SJSA1 (cell line): Measurements from ENCODE around the gene CENATAC. TPM values are rescaled to one million over a fixed set of nuclear protein-coding genes. Genes with fewer than 3 reads are reported as not detected.

Experiments
- DNase-seq, 2 experiments: peaks; one replicate each; pipeline ENCODE4 v3.0.0-alpha.2; 2015 to 2020; ENCODE audit warnings: low spot score in 2 of 2, low read depth in 1 of 2
- H3K27ac ChIP-seq: fragments of 250-450 bp; sonication (Bioruptor Pico); 2 replicates; pipeline ENCODE4 v1.5.1; 2020; ENCODE audit warnings: mild to moderate bottlenecking, moderate library complexity
- H3K27me3 ChIP-seq: fragments of 250-450 bp; sonication (Bioruptor Pico); replicated peaks from 2 replicates; pipeline ENCODE4 v1.5.1; 2020; ENCODE audit warnings: mild to moderate bottlenecking, moderate library complexity
- H3K36me3 ChIP-seq: fragments of 250-450 bp; sonication (Bioruptor Pico); 2 replicates; pipeline ENCODE4 v1.5.1; 2020; ENCODE audit warnings: mild to moderate bottlenecking
- H3K4me1 ChIP-seq: fragments of 250-450 bp; sonication (Bioruptor Pico); replicated peaks from 2 replicates; pipeline ENCODE4 v1.6.1; 2021; ENCODE audit warnings: mild to moderate bottlenecking
- H3K4me3 ChIP-seq: fragments of 250-450 bp; sonication (Bioruptor Pico); 2 replicates; pipeline ENCODE4 v1.5.1; 2020; ENCODE audit warnings: mild to moderate bottlenecking
- H3K9me3 ChIP-seq: fragments of 250-450 bp; sonication (Bioruptor Pico); replicated peaks from 2 replicates; pipeline ENCODE4 v1.5.1; 2020; ENCODE audit warnings: mild to moderate bottlenecking
- total RNA-seq: library from RNA; depleted of rRNA; stranded (reverse); fragments of >200 nt; shearing (Covaris generic); gene quantifications from 2 replicates; pipeline ENCODE4 v1.2.3, GENCODE V29; 2014

The CENATAC gene
- total RNA-seq, 1 experiment from 2014 or later = 17.0 TPM

DNA sequence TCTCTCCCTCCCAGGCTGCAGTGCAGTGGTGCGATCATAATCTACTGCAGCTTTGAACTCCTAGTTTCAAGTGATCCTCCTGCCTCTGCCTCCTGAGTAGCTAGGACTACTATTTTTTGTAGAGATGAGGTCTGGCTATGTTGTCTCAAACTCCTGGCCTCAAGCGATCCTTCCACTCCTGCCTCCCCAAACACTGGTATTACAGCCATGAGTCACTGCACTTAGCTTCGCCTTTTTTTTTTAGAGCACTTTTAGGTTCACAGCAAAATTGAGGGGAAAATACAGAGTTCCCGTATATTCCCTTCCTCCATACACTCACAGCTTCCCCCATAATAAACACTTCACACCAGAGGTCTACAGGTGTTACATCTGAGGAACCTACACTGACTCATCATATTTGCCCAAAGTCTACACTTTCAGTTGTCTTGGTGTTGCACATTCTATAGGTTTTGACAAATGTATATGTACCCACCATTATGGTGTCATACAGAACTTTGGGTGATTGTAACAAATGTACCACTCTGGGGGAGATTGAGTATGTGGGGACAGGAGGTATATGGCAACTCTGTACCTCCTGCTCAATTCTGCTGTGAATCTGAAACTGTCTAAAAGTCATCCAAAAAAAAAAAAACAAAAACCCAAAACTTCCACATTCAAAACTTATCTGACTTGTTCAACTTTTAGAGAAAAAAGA, 44.0 kb downstream of the CENATAC start:
- Histone ChIP-seq H3K4me1 (no peaks in the 10 kb centered on the region), H3K4me3 (no peak overlapping the region), H3K27me3 (no peaks in the 10 kb centered on the region), H3K36me3 (peaks cover 4% of the 10 kb centered on the region; the same call in 1 of the 2 replicates), H3K9me3 (no peaks in the 10 kb centered on the region), H3K27ac (no peak overlapping the region)
- no peak for DNase-seq

DNA sequence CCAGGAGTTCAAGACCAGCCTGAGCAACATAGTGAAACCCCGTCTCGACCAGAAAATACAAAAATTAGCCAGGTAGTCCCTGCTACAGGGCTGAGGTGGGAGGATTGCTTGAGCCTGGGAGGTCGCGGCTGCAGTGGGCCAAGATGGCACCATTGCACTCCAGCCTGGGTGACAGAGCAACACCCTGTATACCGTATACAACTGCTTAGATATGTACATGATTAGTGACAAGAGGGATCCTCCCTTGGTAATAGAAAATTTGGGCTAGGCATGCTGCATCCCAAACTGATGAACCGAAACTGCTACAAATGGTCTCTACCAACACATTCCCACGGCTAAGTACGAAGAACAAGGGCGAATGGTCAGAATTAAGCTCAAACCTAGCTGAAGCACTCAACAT, 45.0 kb downstream of the CENATAC start:
- no peak for DNase-seq
- Histone ChIP-seq H3K36me3 (peaks cover 8% of the 10 kb centered on the region; the same call in 1 of the 2 replicates), H3K27me3 (no peaks in the 10 kb centered on the region)

DNA sequence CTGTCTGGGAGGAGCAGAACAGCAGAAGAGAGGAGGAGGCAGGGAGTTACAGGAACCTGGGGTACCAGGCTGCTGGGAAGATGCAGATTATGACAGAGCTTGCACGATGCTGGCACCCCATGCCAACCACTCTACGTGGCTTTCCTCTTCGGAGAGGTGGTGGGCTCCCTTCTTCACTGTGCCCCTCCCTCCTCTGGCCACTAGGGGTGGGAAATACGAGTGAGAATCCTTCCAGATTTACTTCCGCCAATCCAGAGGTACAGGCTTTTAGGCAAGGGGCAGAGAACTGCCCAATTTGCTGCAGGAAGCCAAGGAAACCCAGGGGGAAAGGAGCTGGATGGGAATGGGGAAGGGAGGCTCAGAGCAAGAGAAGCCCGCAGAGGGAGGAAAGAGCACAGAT, 46.8 kb downstream of the CENATAC start:
- Histone ChIP-seq H3K36me3 (peaks cover 21% of the 10 kb centered on the region), H3K4me3 (no peak overlapping the region), H3K27me3 (no peaks in the 10 kb centered on the region), H3K4me1 (no peaks in the 10 kb centered on the region), H3K9me3 (no peaks in the 10 kb centered on the region), H3K27ac (no peak overlapping the region)
- DNase-seq = no peak

More for the DNA sequence above, 45.0 kb downstream of the CENATAC start:
- Histone ChIP-seq H3K4me1 (no peaks in the 10 kb centered on the region), H3K9me3 (no peaks in the 10 kb centered on the region), H3K4me3 (no peak overlapping the region), H3K27ac (no peak overlapping the region)

GRCh38 chr11:119046489-119046888, 48.6 kb downstream of the CENATAC start:
- Histone ChIP-seq H3K27ac (no peak overlapping the region), H3K4me3 (no peak overlapping the region), H3K36me3 (peaks cover 21% of the 10 kb centered on the region), H3K9me3 (no peaks in the 10 kb centered on the region), H3K27me3 (no peaks in the 10 kb centered on the region), H3K4me1 (no peaks in the 10 kb centered on the region)
- DNase-seq = no peak

- no peak for DNase-seq
- H3K9me3 ChIP-seq = no peaks in the 10 kb centered on the region
- no peak overlapping the region for H3K27ac ChIP-seq
- no peaks in the 10 kb centered on the region for H3K4me1 ChIP-seq
- H3K4me3 ChIP-seq = no peak overlapping the region
- peaks cover 21% of the 10 kb centered on the region for H3K36me3 ChIP-seq
- H3K27me3 ChIP-seq = no peaks in the 10 kb centered on the region
Observed at GRCh38 chr11:119047205-119047604, 49.3 kb downstream of the CENATAC start.

DNA sequence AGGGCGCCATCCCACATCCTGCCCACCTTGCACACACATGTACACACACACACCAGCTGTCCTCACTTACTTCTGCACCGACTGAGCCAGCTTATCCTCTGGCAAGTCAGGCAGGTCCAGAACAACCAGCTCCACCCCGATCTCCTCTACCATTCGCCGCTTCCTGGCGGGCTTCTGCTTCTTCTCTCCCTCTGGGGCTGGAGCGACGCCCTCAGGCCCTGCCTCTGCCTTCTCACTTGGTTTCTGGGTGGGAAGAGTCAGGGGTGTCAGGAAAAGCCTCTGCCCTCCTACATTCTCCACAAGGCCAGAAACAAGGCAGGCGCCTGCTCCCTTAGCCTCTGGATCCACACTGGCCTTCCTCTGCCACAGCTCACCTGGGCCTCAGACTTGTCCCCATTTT, 50.7 kb downstream of the CENATAC start:
- H3K4me1 ChIP-seq = no peaks in the 10 kb centered on the region
- H3K36me3 ChIP-seq = peaks cover 31% of the 10 kb centered on the region
- no peaks in the 10 kb centered on the region for H3K9me3 ChIP-seq
- no peak overlapping the region for H3K27ac ChIP-seq
- H3K4me3 ChIP-seq = no peak overlapping the region
- DNase-seq = no peak
- no peaks in the 10 kb centered on the region for H3K27me3 ChIP-seq

GRCh38 chr11:119049081-119049480, 51.1 kb downstream of the CENATAC start:
- no peak for DNase-seq
- Histone ChIP-seq H3K36me3 (peaks cover 33% of the 10 kb centered on the region), H3K4me1 (no peaks in the 10 kb centered on the region), H3K27me3 (no peaks in the 10 kb centered on the region), H3K27ac (no peak overlapping the region), H3K4me3 (no peak overlapping the region), H3K9me3 (no peaks in the 10 kb centered on the region)

- peaks cover 5% of the 10 kb centered on the region for H3K4me1 ChIP-seq
- no peak overlapping the region for H3K4me3 ChIP-seq
- no peak overlapping the region for H3K27ac ChIP-seq
- DNase-seq = no peak
- no peaks in the 10 kb centered on the region for H3K9me3 ChIP-seq
- H3K36me3 ChIP-seq = peaks cover 39% of the 10 kb centered on the region
- no peaks in the 10 kb centered on the region for H3K27me3 ChIP-seq
Observed at GRCh38 chr11:119051440-119052162, 53.7 kb downstream of the CENATAC start.

DNA sequence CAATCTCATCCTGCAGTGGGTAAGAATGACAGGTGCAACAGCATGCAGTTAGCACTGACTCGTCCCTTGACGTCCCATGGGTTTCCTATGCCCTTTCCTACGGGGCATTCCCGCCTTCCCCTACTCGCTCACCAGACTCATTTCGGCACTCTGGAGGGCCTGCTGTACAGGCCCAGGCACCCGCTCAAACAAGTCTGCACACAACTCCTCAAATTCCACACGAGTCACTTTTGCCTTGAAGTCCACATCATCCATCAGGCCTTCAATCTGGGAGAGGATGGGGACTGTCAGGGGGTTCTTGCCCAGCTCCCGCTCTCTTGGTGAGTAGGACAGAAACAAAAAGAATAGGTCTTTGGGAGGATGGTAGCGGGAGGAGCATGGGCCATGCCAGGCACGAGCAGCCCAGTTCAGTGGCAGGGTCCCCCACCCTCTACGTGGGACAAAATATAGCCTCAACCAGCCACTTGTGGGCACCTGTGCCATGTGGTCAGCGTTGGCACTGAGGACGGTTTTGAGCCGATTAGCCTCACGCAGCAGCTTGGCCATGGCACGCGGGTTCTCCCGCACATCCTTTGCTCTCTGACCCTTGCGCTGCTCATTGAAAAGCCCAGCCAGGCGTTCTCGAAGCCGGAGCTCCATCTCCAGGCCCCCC, 54.4 kb downstream of the CENATAC start:
- H3K27ac ChIP-seq = no peak overlapping the region
- no peak for DNase-seq
- peaks cover 5% of the 10 kb centered on the region for H3K4me1 ChIP-seq
- H3K9me3 ChIP-seq = no peaks in the 10 kb centered on the region
- H3K4me3 ChIP-seq = no peak overlapping the region
- peaks cover 42% of the 10 kb centered on the region for H3K36me3 ChIP-seq
- no peaks in the 10 kb centered on the region for H3K27me3 ChIP-seq

GRCh38 chr11:119054418-119054817, 56.5 kb downstream of the CENATAC start:
- H3K36me3 ChIP-seq = peaks cover 25% of the 10 kb centered on the region
- H3K9me3 ChIP-seq = no peaks in the 10 kb centered on the region
- DNase-seq = no peak
- H3K27me3 ChIP-seq = no peaks in the 10 kb centered on the region
- peaks cover 10% of the 10 kb centered on the region for H3K4me1 ChIP-seq
- no peak overlapping the region for H3K4me3 ChIP-seq
- H3K27ac ChIP-seq = no peak overlapping the region

DNA sequence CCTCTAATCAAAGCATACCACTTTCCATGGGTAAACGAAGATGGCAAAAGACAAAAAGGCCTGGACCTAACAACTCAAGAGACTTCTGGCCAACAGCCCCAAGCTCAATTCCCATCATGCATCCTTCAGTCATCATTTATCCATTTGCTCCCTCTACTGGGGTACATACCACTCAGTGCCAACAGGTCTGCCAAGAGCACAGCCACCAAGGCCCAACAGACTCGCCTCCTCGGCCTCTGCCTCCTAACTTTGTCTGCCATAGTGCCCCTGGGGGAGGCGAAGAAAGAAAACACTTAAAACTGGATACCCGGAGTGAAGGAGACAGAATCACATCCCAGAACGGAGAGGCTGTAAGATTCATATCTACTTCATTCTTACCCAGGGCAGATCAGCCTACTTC, 58.0 kb downstream of the CENATAC start:
- H3K27me3 ChIP-seq = no peaks in the 10 kb centered on the region
- H3K4me3 ChIP-seq = peak overlapping the region; percentile 89
- H3K4me1 ChIP-seq = peaks cover 10% of the 10 kb centered on the region
- H3K27ac ChIP-seq = no peak overlapping the region
- DNase-seq = no peak
- H3K9me3 ChIP-seq = no peaks in the 10 kb centered on the region
- H3K36me3 ChIP-seq = peaks cover 25% of the 10 kb centered on the region

DNA sequence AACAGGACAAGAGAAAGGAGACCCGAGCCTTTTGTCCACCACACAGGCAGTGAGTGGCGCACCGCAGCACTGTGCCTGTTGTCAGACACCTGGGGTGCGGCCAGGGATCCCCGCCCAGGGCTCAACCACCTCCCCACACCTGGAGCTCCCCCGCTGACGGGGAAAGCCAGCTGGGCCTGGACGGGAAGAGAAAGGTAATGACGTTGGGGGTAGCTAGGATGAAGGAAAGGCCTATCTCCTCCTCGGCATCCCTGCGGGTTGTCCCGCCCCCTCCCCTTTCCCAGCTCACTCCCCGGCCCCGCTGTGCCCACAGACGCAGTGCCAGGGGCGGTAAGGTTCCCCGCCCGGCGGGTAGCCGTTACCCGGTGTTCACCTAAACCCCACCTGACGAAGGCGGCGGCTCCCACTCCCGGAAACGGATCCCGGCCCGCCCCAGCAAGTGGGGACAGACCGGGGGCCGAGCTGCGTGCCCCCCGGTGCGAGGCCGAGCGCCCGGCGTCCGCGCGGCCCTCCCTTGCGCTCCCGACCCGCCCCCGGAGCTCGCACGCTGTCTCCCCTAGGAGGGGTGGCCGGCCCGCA, 58.6 kb downstream of the CENATAC start:
- peaks cover 10% of the 10 kb centered on the region for H3K4me1 ChIP-seq
- no peak for DNase-seq
- H3K36me3 ChIP-seq = peaks cover 25% of the 10 kb centered on the region
- no peaks in the 10 kb centered on the region for H3K27me3 ChIP-seq
- H3K9me3 ChIP-seq = no peaks in the 10 kb centered on the region
- H3K4me3 ChIP-seq = peak overlapping the region; percentile 89
- peak overlapping the region; percentile 80 for H3K27ac ChIP-seq

GRCh38 chr11:119057000-119057769, 59.2 kb downstream of the CENATAC start, which contains the start of gene HYOU1:
HYOU1 (minus strand) TSS chr11:119057205; CDS start chr11:119056160, 1,045 bp downstream.
- H3K4me1 ChIP-seq = peaks cover 10% of the 10 kb centered on the region
- H3K27me3 ChIP-seq = no peaks in the 10 kb centered on the region
- peaks cover 25% of the 10 kb centered on the region for H3K36me3 ChIP-seq
- peak; percentile 81 to 95 for DNase-seq
- H3K4me3 ChIP-seq = peak within 1 kb of the TSS; percentile 89
- H3K9me3 ChIP-seq = no peaks in the 10 kb centered on the region
- peak within 1 kb of the TSS; percentile 80 for H3K27ac ChIP-seq
